GM20000 (cell line): Measurements from ENCODE around the gene SLC26A5.
"Not testable (repeated sequence)": the region's sequence is repeated elsewhere in the genome, so short reads cannot be mapped to it uniquely, and the experiment has no call there.

ENCODE experiments used
- DNase-seq: peaks from one replicate; pipeline ENCODE4 v3.0.0; 2012; ENCODE audit warnings: low spot score
- CTCF ChIP-seq: IDR thresholded peaks from 2 replicates; pipeline ENCODE4 v1.5.1; 2012; ENCODE audit warnings: mild to moderate bottlenecking, control low read depth; ENCODE audit errors: extremely low read depth, missing control alignments

SLC26A5 gene

GRCh38 chr7:103423467-103424179 lies 22.4 kb downstream of the SLC26A5 start:
- no peak for TF ChIP-seq CTCF
- DNase-seq: no peak

GRCh38 chr7:103420857-103421384 lies 25.1 kb downstream of the SLC26A5 start:
- TF ChIP-seq CTCF: no peak
- DNase-seq: no peak

- no peak for DNase-seq
- no peak for TF ChIP-seq CTCF
Observed at GRCh38 chr7:103418241-103418640, 27.8 kb downstream of the SLC26A5 start.

- DNase-seq: no peak
- TF ChIP-seq CTCF: no peak
Observed at GRCh38 chr7:103413407-103413806, 32.6 kb downstream of the SLC26A5 start.

GRCh38 chr7:103412151-103412550 lies 33.9 kb downstream of the SLC26A5 start:
- no peak for TF ChIP-seq CTCF
- no peak for DNase-seq

GRCh38 chr7:103405789-103406613 lies 40.0 kb downstream of the SLC26A5 start:
- not testable (repeated sequence) for DNase-seq

- DNase-seq: not testable (repeated sequence)
Observed at GRCh38 chr7:103399687-103400086, 46.3 kb downstream of the SLC26A5 start.

- DNase-seq: no peak
- no peak for TF ChIP-seq CTCF
Observed at GRCh38 chr7:103398483-103399127, 47.4 kb downstream of the SLC26A5 start.
